ENCODE results near the gene GPR180.

GRCh38 chr13:94662274-94662945 lies 60.8 kb downstream of the GPR180 start:
- TF ChIP-seq, protein P1, sequence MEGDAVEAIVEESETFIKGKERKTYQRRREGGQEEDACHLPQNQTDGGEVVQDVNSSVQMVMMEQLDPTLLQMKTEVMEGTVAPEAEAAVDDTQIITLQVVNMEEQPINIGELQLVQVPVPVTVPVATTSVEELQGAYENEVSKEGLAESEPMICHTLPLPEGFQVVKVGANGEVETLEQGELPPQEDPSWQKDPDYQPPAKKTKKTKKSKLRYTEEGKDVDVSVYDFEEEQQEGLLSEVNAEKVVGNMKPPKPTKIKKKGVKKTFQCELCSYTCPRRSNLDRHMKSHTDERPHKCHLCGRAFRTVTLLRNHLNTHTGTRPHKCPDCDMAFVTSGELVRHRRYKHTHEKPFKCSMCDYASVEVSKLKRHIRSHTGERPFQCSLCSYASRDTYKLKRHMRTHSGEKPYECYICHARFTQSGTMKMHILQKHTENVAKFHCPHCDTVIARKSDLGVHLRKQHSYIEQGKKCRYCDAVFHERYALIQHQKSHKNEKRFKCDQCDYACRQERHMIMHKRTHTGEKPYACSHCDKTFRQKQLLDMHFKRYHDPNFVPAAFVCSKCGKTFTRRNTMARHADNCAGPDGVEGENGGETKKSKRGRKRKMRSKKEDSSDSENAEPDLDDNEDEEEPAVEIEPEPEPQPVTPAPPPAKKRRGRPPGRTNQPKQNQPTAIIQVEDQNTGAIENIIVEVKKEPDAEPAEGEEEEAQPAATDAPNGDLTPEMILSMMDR (IDR thresholded peaks at IDR 0.05; ENCODE audit: low read depth, low read length) = no peak
- TF ChIP-seq EZH2phosphoT487 (IDR thresholded peaks at IDR 0.05; ENCODE audit: low read depth) = no peak

All from OCI-LY3 (cell line).